ENCODE data around the gene SPACA4. TPM values are rescaled to one million over a fixed set of nuclear protein-coding genes. Genes with fewer than 3 reads are reported as not detected.
"Not testable (repeated sequence)": the region's sequence is repeated elsewhere in the genome, so short reads cannot be mapped to it uniquely, and the experiment has no call there.

The SPACA4 gene, protein sequence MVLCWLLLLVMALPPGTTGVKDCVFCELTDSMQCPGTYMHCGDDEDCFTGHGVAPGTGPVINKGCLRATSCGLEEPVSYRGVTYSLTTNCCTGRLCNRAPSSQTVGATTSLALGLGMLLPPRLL
- total RNA-seq = not detected in 2 replicates

DNA sequence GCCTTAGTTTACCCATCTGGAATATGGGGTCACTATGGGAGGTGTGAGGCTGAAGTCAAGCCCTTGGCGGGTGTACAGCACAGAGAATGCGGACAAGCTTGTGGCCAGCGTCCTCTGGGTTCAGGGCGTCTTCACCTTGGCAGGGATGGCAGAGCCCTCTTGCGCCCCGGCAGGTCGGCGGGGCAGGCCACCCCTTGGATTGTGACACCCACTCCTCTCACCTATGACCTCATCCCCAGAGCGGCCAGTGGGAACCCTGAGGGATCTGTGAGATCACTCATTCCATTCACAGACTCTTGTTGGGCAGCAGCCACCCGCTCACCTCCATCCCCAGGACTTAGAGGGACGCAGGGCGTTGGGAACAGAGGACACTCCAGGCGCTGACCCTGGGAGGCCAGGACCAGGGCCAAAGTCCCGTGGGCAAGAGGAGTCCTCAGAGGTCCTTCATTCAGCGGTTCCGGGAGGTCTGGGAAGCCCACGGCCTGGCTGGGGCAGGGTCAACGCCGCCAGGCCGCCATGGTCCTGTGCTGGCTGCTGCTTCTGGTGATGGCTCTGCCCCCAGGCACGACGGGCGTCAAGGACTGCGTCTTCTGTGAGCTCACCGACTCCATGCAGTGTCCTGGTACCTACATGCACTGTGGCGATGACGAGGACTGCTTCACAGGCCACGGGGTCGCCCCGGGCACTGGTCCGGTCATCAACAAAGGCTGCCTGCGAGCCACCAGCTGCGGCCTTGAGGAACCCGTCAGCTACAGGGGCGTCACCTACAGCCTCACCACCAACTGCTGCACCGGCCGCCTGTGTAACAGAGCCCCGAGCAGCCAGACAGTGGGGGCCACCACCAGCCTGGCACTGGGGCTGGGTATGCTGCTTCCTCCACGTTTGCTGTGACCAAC lies at the start of gene SPACA4:
TSS of gene SPACA4 (plus strand) at position 280 of the 896 bp plus-strand sequence. CDS start at position 517, 237 bp downstream.
- intact Hi-C loops (cut with micrococcal nuclease) = no loop called here

DNA sequence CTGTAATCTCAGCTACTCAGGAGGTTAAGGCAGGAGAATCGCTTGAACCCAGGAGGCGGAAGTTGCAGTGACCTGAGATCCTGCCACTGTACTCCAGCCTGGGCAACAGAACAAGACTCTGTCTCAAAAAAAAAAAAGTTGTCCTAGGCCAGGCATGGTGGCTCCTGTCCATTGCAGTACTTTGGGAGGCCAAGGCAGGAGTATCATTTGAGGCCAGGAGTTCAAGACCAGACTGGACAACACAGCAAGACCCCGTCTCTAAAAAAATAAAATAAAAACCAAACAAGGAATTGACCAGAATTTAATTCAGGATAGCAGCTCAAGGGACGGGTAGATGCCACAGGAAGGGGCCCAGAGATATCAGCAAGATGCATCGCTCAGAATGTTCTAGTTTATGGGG lies 49.7 kb upstream of the SPACA4 start:
- intact Hi-C loops (cut with micrococcal nuclease) = no loop called here

DNA sequence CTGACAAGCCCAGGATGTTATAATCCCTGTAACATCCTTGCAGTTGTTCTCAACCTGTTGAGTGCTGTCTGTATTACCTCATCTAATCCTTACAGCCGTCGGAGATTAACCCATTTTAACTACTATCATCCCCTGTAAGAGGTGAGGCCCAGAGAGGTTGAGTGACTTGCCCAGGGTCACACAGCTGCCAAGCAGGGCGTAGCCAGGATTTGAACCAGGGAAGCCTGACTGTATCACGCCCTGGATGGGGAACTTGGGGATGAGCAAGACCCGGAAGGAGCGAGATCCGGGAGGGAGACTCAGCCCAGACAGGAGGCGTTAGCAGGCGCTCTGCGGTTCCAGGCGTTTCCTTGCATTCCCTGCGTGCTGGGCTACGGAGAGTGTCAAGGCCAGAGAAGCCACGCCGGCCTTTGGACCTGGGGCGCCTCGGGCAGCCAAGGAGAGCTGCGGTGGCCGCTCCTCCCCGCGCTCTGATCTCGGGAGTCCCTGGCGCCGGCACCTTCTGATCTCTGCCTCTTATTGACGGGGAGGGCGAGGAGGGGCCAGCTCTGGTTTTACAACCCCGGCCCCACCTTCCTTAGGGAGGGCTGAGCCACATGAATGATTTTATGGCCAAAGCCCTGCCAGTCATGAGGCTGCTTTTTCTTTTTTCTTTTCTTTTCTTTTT lies 48.4 kb upstream of the SPACA4 start:
- intact Hi-C loops (cut with micrococcal nuclease) = no loop called here

DNA sequence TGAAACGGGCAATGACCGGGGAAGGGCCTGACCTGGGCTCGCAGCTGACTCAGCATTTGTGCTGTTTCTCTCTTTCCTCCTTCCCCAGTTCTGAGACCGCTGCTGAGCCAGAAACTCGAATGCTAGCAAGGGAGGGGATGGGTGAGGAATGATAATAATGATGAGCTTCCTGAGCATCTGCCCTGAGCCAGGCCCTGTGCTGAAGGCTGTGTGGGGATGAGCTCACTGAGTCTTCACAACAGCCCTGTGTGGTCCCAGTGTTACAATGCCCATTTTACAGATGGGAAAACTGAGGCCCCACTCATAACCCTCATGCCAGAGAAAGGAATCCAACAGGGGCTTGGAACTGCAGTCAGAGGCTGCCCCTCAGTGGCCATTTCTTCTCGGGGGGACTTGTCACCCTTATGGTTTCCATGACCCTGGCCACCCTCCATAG lies 46.4 kb upstream of the SPACA4 start:
- intact Hi-C loops (cut with micrococcal nuclease) = no loop called here

DNA sequence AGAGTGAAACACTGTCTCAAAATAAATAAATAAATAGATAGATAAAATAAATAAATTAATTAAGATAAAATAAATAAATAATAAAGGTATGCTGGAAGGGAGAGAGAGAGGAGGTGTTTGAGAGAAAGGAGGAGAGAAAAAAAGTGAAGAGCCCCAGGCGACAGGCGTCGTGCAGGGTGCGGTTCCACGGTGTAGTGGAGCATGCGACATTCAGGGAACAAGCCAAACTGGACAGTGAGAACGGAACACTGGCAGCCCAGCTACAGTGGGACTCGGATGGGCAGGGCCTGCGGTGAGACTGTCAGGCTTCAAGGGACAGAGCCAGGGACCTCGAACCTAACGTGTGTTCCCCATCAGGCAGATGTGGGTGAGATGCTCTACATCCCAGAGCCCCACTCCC lies 45.1 kb upstream of the SPACA4 start:
- intact Hi-C loops (cut with micrococcal nuclease) = no loop called here

DNA sequence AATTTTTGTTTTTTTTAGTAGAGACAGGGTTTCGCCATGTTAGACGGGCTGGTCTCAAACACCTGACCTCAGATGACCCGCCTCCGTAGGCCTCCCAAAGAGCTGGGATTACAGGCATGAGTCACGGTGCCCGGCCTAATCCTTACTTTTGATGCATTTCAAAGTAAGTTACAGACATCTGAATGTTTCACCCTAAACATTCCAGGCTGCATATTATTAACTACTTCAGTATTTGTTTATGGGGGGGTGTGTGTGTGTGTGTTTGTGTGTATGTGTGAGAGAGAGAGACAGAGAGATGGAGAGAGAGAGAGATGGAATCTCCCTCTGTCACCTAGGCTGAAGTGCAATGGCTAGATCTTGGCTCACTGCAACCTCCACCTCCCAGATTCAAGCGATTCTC lies 41.5 kb upstream of the SPACA4 start:
- intact Hi-C loops (cut with micrococcal nuclease) = no loop called here

DNA sequence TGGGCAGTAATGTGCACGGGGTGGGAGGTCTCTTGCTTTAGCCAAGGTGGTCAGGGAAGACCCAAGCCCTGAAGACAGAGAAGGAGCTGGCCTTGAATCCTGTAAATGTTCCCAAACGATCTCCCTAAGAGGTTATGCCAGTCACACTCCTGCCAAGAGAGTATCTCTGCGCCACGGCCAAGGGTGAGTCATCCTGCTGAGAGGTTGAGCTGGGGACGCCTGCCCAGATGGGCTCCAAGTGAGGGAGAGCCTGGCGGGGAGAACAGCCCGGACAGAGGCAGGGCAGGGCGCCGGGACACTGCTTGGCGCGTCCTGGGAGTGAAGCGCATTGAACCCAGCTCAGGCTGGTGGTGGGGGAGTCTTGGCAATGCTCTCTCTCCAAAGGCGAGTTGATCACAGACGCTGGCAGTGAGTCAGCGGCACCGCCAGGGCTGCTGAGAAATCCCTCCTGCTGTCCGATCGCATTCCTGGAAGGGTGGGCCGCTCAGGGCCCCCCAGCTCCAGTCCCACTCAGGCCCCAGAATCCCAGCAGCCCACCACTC lies 38.1 kb upstream of the SPACA4 start:
- intact Hi-C loops (cut with micrococcal nuclease) = no loop called here

DNA sequence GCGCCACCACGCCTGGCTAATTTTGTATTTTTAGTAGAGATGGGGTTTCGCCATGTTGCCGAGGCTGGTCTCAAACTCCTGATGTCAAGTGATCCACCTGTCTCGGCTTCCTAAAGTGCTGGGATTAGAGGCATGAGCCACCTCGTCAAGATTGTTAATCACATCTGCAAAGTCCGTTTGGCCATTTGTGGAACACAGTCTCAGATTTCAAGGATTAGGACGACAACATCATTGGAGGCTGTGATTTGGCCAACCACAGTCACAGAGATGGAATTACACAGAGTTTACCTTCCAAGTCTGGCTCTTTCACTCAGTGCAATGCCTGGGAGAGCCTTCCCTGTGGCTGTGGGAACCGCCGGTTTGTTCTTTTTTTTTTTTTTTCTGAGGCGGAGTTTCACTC lies 36.7 kb upstream of the SPACA4 start:
- intact Hi-C loops (cut with micrococcal nuclease) = no loop called here

DNA sequence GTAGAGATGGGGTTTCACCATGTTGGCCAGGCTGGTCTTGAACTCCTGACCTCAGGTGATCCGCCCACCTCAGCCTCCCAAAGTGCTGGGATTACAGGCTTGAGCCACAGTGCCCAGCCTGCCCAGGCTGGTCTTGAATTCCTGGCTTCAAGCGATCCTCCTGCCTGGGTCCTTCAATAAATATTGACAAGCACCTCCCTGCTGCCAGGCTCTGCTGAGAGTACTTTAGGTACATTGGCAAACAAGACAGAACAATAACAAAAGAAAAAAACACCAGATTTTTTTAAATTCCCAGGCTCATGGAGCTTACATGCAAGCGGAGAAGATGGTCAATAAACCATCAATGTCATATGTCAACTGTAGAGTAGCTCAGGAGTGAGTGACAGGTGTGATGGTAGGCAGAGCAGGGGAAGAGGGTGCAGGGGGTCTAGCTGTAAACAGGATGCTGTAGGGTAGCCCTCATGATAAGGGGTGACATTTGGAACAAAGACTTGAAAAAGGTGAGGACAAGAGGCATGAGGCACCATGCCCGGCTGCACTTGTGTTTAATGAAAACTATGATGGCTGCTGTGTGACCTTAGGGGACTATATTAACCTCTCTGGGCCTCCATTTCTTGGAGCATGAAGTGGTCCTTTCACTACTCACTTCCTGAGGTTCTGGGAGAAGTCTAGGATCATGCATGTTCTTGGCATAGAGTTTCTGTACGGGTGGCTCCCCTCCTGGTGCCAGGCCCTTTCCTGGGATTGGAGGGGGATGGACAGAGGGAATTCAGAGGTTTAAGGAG lies 35.0 kb upstream of the SPACA4 start:
- intact Hi-C loops (cut with micrococcal nuclease) = no loop called here

DNA sequence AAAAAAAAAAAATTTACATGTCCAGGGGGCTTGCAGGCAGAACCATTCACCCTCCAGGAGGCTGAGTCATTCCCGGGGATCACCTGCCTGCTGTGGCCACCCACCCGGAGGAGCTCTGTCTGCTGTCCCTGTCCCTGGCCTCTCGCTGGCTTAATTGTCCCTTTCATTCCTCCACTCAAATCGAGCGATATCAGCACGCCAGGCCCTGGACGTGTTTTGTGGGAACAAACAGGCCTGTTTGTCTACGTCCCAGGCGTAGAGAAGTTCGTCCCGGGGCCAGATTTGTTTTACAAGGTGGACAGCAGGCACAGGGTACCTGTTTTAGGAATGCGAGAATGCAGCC lies 33.4 kb upstream of the SPACA4 start:
- intact Hi-C loops (cut with micrococcal nuclease) = no loop called here

DNA sequence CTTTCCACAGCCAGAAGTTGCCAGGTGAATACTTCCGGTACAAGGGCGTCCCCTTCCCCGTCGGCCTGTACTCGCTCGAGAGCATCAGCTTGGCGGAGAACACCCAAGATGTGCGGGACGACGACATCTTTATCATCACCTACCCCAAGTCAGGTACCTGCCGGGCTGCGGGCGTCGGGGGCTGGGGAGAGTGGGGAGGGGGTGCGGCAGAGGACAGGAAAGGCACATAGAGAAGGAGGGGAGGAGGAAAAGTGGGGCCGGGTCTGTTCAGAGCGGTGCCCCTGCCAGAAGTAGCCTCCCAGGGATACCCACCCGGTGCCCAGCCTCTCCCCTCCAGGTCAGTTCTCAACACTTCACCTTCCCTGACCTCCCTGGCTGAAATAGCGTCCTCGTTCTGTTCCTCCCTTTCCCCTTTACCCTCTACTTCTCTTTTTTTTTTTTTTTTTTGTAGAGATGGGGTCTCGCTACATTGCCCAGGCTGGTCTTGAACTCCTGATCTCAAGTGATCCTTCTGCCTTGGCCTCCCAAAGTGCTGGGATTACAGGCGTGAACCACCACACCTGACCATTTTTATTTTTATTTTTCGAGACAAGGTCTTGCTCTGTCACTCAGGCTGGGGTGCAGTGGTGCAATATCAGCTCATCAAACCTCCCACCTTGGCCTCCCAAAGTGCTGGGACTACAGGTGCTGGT lies 30.5 kb upstream of the SPACA4 start:
- intact Hi-C loops (cut with micrococcal nuclease) = no loop called here

DNA sequence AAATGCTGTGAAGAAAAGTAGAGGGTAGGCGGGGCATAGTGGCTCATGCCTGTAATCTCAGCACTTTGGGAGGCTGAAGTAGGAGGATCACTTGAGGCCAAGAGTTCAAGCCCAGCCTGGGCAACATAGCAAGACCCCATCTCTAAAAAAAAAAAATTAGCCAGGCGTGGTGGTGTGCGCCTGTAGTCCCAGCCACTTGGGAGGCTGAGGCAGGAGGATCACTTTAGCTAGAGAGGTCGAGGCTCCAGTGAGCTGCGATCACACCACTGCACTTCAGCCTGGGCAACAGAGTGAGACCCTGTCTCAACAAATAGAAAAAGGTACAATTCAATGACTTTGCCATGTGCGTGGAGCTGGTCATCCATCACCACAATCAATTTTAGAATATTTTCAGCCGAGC lies 28.6 kb upstream of the SPACA4 start:
- intact Hi-C loops (cut with micrococcal nuclease) = not testable (repeated sequence)

DNA sequence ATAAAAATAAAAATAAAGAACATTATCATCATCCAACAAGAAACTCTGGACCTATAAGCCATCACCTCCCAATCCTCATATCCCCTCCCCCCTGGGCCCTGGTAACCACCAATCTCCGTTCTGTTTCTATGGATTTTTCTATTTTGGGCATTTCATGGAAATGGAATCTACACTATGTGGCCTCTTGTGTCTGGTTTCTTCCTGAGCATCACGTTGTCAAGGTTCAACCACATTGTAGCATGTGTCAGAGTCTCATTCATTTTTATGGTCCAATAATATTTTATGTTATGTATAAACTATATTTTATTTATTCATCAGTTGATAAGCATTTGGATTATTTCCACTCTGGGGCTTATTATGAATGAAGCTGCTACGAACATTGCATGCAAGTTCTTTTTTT lies 27.7 kb upstream of the SPACA4 start:
- intact Hi-C loops (cut with micrococcal nuclease) = no loop called here

DNA sequence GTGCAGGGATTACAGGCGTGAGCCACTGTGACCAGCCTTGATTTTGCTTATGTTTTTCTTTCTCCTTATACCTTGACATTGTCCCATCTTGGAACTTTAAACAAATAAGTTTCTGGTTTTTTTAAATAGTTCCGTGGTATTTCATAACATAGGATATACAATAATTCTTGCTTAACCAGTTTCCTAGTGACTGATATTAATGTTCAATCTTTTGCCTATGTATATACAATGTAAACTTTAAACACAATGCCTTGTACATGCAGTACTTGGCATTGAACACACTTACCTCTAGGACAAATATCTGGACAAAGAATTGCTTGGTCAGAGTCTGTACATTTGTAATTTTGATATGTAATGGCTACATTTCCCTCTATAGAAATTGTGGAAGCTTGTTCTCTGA lies 24.4 kb upstream of the SPACA4 start:
- intact Hi-C loops (cut with micrococcal nuclease) = loop anchor here (10.0 kb wide), 1 partner anchor 267 kb away; no protein-coding TSS in a partner anchor

DNA sequence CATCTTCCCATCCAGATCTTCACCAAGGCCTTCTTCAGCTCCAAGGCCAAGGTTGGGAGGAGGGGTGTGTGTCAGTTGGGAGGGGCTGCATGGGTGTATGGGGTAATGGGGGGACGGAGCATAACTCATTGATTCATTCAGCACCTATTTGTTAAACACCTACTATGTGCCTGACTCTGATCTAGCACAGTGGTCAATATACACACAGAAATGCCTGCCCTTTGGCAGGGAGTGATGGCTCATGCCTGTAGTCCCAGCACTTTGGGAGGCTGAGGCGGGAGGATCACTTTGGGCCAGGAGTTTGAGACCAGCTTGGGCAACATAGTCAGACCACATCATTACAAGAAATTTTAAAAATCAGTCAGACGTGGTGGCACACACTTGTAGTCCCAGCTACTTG lies 19.2 kb upstream of the SPACA4 start:
- intact Hi-C loops (cut with micrococcal nuclease) = loop anchor here (10.0 kb wide), 1 partner anchor 273 kb away; no protein-coding TSS in a partner anchor

DNA sequence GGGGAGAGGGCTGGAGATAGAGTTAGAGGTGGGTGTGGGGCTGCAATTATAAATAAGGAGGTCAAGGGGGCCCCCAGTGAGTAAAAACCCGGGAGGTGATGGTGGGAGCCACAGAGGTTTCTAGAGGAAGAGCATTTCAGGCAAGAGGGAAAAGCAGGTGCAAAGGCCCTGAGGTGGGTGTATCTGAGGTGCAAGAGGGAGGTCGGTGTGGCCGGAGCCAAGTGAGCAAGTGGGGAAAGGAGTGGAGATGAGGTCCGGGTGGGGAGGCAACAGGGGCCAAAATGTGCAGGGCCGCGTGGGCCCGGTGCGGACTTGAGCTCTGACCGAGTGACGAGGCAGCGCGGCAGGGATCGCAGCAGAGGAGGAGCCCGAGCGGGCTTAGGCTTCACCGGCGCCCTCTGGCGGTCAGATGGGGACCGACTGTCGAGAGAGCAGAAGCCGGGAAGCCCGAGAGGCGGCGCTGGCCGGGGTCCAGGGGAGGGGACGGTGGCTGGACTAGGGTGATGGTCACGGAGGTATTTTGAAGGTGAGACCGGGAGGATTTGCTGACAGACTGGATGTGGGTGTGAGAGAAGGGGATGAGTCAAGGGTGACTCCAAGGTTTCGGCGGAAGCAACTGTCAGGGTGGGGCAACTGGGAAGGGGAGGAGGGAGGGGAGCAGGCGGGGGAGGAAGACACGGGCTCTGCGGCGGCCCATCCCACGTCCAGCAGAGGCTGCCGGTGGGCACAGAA lies 17.7 kb upstream of the SPACA4 start:
- intact Hi-C loops (cut with micrococcal nuclease) = loop anchor here (1.0 to 10.0 kb wide), 3 partner anchors 30 to 274 kb away; partner anchors contain the start of genes RPL18 and SPHK2

DNA sequence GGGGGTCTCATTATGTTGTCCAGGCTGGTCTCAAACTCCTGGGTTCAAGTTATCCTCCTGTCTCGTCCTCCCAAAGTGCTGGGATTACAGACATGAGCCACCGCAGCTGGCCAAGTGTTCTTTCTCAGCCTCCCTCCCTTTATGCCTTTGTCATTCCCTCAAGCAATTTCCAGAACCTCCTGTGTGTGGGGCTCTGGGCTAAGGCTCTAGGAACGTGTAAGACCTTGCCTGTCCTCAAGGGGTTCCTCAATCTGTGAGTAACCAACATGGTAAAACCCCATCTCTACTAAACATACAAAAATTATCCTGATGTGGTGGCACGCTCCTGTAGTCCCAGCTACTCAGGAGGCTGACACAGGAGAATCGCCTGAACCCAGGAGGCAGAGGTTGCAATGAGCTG lies 15.5 kb upstream of the SPACA4 start:
- intact Hi-C loops (cut with micrococcal nuclease) = no loop called here

DNA sequence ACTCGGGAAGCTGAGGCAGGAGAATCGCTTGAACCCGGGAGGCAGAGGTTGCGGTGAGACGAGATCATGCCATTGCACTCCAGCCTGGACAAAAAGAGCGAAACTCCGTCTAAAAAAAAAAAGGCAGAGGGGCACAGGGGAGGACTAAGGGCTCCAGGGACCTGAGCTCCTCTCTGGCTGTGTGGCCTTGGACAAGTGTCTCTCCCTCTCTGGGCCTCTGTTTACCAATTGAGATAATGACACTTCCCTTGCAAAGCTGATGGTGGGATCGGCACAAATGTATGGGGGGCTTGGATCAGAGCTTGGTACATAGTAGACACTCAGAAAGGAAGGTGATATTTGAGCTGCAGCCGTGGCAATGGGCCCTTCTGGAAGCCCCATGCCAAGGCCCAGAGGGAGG lies 11.4 kb upstream of the SPACA4 start:
- intact Hi-C loops (cut with micrococcal nuclease) = no loop called here

DNA sequence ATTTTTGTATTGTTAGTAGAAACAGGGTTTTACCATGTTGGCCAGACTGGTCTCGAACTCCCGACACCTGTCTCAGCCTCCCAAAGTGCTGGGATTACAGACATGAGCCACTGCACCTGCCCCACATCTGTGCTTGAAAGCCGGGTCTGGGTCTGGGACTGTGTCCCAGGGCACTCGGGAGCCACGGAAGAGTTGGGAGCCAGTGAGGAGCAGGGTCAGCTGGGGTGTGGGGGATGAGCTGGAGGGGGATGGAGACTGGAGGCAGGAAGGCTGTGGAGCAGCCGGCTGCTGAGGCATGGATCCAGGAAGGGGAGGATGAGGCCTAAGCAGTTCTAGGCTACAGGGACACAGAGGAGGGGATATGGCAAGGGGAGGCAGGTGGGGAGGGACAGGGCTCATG lies 10.7 kb upstream of the SPACA4 start:
- intact Hi-C loops (cut with micrococcal nuclease) = no loop called here

DNA sequence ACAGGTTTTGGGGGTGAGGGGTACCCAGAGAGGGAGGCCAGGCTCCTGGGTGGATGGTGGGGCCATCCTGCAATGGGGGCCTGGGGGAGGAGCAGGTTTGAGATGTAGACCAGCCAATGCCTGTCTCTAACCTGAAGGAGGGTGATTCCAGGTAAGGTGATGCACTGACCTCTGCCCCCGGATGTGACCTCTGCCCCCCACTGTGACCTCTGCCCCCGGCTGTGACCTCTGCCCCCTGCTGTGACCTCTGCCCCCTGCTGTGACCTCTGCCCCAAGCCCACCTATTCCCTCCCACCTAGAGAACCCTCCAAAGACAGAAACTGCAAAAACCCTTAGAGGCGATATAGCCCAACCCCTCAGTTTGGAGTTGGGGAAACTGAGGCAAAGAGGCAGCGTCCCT lies 10.3 kb upstream of the SPACA4 start:
- intact Hi-C loops (cut with micrococcal nuclease) = no loop called here
